H9 (cell line): ENCODE measurements around the gene GARNL3. TPM values are rescaled to one million over a fixed set of nuclear protein-coding genes. Genes with fewer than 3 reads are reported as not detected.

Source experiments
- DNase-seq: peaks from one replicate; pipeline ENCODE4 v3.0.0-alpha.2; 2017
- H2AFZ ChIP-seq: one replicate; pipeline ENCODE4 v1.6.1; 2013; ENCODE audit warnings: mild to moderate bottlenecking, low read length, control low read depth, moderate library complexity
- H2AK5ac ChIP-seq: 2 replicates; pipeline ENCODE4 v1.6.1; 2013; ENCODE audit warnings: low read length, control low read depth, mixed read lengths; ENCODE audit not compliant: insufficient read length
- H2BK120ac ChIP-seq: one replicate; pipeline ENCODE4 v1.6.1; 2013; ENCODE audit warnings: low read depth, mild to moderate bottlenecking, low read length, control low read depth, inconsistent platforms; ENCODE audit not compliant: poor library complexity, severe bottlenecking
- H2BK12ac ChIP-seq: 2 replicates; pipeline ENCODE4 v1.6.1; 2013; ENCODE audit warnings: low read length, control low read depth, mixed read lengths, low read depth; ENCODE audit not compliant: insufficient read length
- H2BK15ac ChIP-seq: 2 replicates; pipeline ENCODE4 v1.6.1; 2013; ENCODE audit warnings: low read depth, low read length, control low read depth
- H2BK20ac ChIP-seq: one replicate; pipeline ENCODE4 v1.6.1; 2013; ENCODE audit warnings: low read depth, mild to moderate bottlenecking, low read length, control low read depth, inconsistent platforms; ENCODE audit not compliant: poor library complexity, severe bottlenecking
- H2BK5ac ChIP-seq: 2 replicates; pipeline ENCODE4 v1.6.1; 2013; ENCODE audit warnings: low read length, control low read depth, mixed read lengths; ENCODE audit not compliant: insufficient read length
- H3K14ac ChIP-seq: 2 replicates; pipeline ENCODE4 v1.6.1; 2013; ENCODE audit warnings: low read length, control low read depth; ENCODE audit not compliant: insufficient read depth
- H3K18ac ChIP-seq: 2 replicates; pipeline ENCODE4 v1.6.1; 2013; ENCODE audit warnings: low read depth, mild to moderate bottlenecking, mixed read lengths, low read length, control low read depth; ENCODE audit not compliant: insufficient read length
- H3K23ac ChIP-seq: 2 replicates; pipeline ENCODE4 v1.6.1; 2013; ENCODE audit warnings: low read length, control low read depth, mixed read lengths, low read depth; ENCODE audit not compliant: insufficient read length
- H3K23me2 ChIP-seq: 2 replicates; pipeline ENCODE4 v1.6.1; 2013; ENCODE audit warnings: low read depth, mild to moderate bottlenecking, mixed read lengths, low read length, control low read depth; ENCODE audit not compliant: insufficient read length, poor library complexity, severe bottlenecking
- H3K27ac ChIP-seq: 2 replicates; pipeline ENCODE4 v1.5.1; 2013; ENCODE audit warnings: low read length, control low read depth, mixed read lengths, low read depth; ENCODE audit not compliant: insufficient read length
- H3K27me3 ChIP-seq: 2 replicates; pipeline ENCODE4 v1.6.1; 2013; ENCODE audit warnings: low read length, control low read depth, inconsistent platforms; ENCODE audit not compliant: insufficient read depth
- H3K4ac ChIP-seq: 2 replicates; pipeline ENCODE4 v1.6.1; 2013; ENCODE audit warnings: low read depth, mild to moderate bottlenecking, control low read depth, inconsistent platforms, low read length, moderate library complexity
- H3K4me1 ChIP-seq: 2 replicates; pipeline ENCODE4 v1.6.1; 2013; ENCODE audit warnings: low read length, control low read depth, inconsistent platforms; ENCODE audit not compliant: insufficient read depth
- H3K4me2 ChIP-seq: 2 replicates; pipeline ENCODE4 v1.6.1; 2013; ENCODE audit warnings: low read length, control low read depth, mixed read lengths; ENCODE audit not compliant: insufficient read length, insufficient read depth
- H3K56ac ChIP-seq: 2 replicates; pipeline ENCODE4 v1.6.1; 2013; ENCODE audit warnings: low read depth, mild to moderate bottlenecking, mixed read lengths, low read length, control low read depth; ENCODE audit not compliant: insufficient read length
- H3K79me1 ChIP-seq: 2 replicates; pipeline ENCODE4 v1.6.1; 2013; ENCODE audit warnings: low read depth, mild to moderate bottlenecking, moderate library complexity, low read length, control low read depth, inconsistent platforms; ENCODE audit not compliant: insufficient read depth, poor library complexity, severe bottlenecking
- H3K79me2 ChIP-seq: 2 replicates; pipeline ENCODE4 v1.6.1; 2013; ENCODE audit warnings: low read length, control low read depth, inconsistent platforms; ENCODE audit not compliant: insufficient read depth
- H3K9ac ChIP-seq: 2 replicates; pipeline ENCODE4 v1.6.1; 2013; ENCODE audit warnings: low read length, control low read depth, mixed read lengths; ENCODE audit not compliant: insufficient read length; ENCODE audit errors: extremely low read depth
- H3K9me3 ChIP-seq: one replicate; pipeline ENCODE4 v1.6.1; 2013; ENCODE audit warnings: low read depth, low read length, inconsistent platforms; ENCODE audit not compliant: control insufficient read depth
- H3T11ph ChIP-seq: one replicate; pipeline ENCODE4 v1.6.1; 2013; ENCODE audit warnings: mild to moderate bottlenecking, low read length, control low read depth, inconsistent platforms
- H4K20me1 ChIP-seq: one replicate; pipeline ENCODE4 v1.6.1; 2013; ENCODE audit not compliant: control insufficient read depth, insufficient read length, insufficient read depth
- H4K5ac ChIP-seq: 2 replicates; pipeline ENCODE4 v1.6.1; 2013; ENCODE audit warnings: low read depth, mild to moderate bottlenecking, mixed read lengths, low read length, control low read depth; ENCODE audit not compliant: insufficient read length
- H4K8ac ChIP-seq: replicated peaks from 2 replicates; pipeline ENCODE4 v1.6.1; 2013; ENCODE audit warnings: low read length, control low read depth, mixed read lengths, low read depth; ENCODE audit not compliant: insufficient read length
- H4K91ac ChIP-seq: 2 replicates; pipeline ENCODE4 v1.6.1; 2013; ENCODE audit warnings: low read depth, mild to moderate bottlenecking, moderate library complexity, mixed read lengths, low read length, control low read depth; ENCODE audit not compliant: insufficient read length
- H3K27ac Mint-ChIP-seq, 3 experiments: 2 replicates in 2 of 3; 3 replicates in 1 of 3; pipeline ENCODE4 v1.8.0; 2020 to 2021; ENCODE audit warnings: mixed read lengths in 3 of 3, mild to moderate bottlenecking in 1 of 3, moderate library complexity in 1 of 3
- H3K27me3 Mint-ChIP-seq: 2 replicates; pipeline ENCODE4 v1.8.0; 2021; ENCODE audit warnings: low read depth, mild to moderate bottlenecking, moderate library complexity, mixed read lengths
- H3K36me3 Mint-ChIP-seq, 3 experiments: 2 replicates in 2 of 3; 3 replicates in 1 of 3; pipeline ENCODE4 v1.8.0; 2020 to 2021; ENCODE audit warnings: low read depth in 3 of 3, mixed read lengths in 3 of 3; ENCODE audit not compliant: insufficient read depth in 1 of 3
- H3K4me1 Mint-ChIP-seq, 2 experiments: 2 replicates each; pipeline ENCODE4 v1.8.0; 2020; ENCODE audit warnings: mixed read lengths in 2 of 2
- H3K4me3 Mint-ChIP-seq, 2 experiments: 2 replicates in 1 of 2; 3 replicates in 1 of 2; pipeline ENCODE4 v1.8.0; 2020 to 2021; ENCODE audit warnings: mild to moderate bottlenecking in 2 of 2, mixed read lengths in 2 of 2, moderate library complexity in 1 of 2
- H3K9me3 Mint-ChIP-seq, 2 experiments: 2 replicates in 1 of 2; 3 replicates in 1 of 2; pipeline ENCODE4 v1.8.0; 2020; ENCODE audit warnings: mild to moderate bottlenecking in 2 of 2, mixed read lengths in 2 of 2, moderate library complexity in 1 of 2
- WGBS: extraction: QIAGEN DNeasy Blood & Tissue Kit; methylation state at CpG from one replicate; pipeline ENCODE4 v1.1.7; 2013; ENCODE audit warnings: missing lambda C conversion rate, low lambda C conversion rate, mixed read lengths; ENCODE audit not compliant: insufficient read length; ENCODE audit errors: extremely low coverage; 5-methylcytosine and 5-hydroxymethylcytosine counted together
- total RNA-seq: library from RNA; stranded (reverse); gene quantifications from 2 replicates; pipeline ENCODE4 v1.2.1, GENCODE V29; 2021
- TF ChIP-seq, protein P1 (sequence below): fragments of 200-600 bp; sonication (generic); conservative IDR thresholded peaks from 3 replicates; pipeline ENCODE4 v1.8.0; 2021; ENCODE audit warnings: antibody characterized with exemption, mild to moderate bottlenecking

Gene GARNL3
- total RNA-seq, 1 experiment from 2014 or later: 8.7 TPM

DNA sequence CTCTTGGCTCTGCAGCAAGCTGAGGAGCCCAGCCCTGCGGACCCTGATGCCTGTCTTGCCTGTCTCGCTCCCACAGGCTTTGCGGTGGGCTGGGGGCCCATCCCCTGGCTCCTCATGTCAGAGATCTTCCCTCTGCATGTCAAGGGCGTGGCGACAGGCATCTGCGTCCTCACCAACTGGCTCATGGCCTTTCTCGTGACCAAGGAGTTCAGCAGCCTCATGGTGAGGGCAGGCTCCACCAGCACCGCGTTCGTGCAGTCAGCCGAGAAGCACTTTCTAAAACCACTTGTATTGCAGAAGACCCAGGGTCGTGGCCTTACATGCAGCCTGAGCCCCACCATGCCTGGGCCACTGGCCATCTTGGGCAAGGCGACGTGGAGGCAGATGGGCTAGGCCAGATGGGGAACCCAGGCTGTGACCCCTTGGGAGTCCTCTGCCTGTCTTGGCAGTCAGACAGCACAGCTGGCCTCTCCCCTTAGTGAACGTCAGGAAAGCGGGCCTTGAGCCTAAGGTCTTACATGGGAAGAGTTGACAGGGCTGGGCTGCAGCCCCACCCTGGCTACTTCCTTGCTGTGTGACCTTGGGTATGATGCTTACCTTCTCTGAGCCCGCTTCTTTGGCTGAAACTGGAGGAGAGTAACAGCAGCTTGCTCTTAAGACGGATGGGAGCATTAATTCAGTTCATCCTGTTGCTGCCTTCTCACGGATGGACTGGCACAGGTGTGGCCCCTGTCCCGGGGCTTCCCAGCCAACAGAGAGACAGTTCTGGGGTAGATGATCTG lies 141.0 kb downstream of the GARNL3 start:
- Histone ChIP-seq H2AFZ (no peak overlapping the region), H3K9me3 (no peaks in the 10 kb centered on the region), H3K4me2 (no peak overlapping the region), H3K79me1 (no peaks in the 10 kb centered on the region), H3K23ac (no peak overlapping the region), H3K27me3 (no peaks in the 10 kb centered on the region), H4K5ac (no peak overlapping the region), H2AK5ac (no peak overlapping the region), H3K23me2 (no peaks in the 10 kb centered on the region), H3T11ph (no peak overlapping the region), H3K79me2 (no peaks in the 10 kb centered on the region), H2BK120ac (no peak overlapping the region), H3K9ac (no peak overlapping the region), H4K20me1 (no peaks in the 10 kb centered on the region), H2BK12ac (no peak overlapping the region), H3K18ac (no peak overlapping the region), H2BK5ac (no peak overlapping the region), H3K27ac (no peak overlapping the region), H3K56ac (no peak overlapping the region), H3K14ac (no peak overlapping the region), H4K91ac (no peak overlapping the region), H2BK15ac (no peak overlapping the region), H3K4me1 (no peaks in the 10 kb centered on the region), H4K8ac (no peak overlapping the region), H2BK20ac (no peak overlapping the region), H3K4ac (no peak overlapping the region)
- Mint-ChIP-seq H3K4me3 (no peak overlapping the region), H3K4me1 (0 out of 4 replicates have a peak, but pooled peaks cover 0 to 1% of the 10 kb centered on the region in 2 experiments), H3K27me3 (no peaks in the 10 kb centered on the region), H3K9me3 (no peaks in the 10 kb centered on the region), H3K27ac (peak overlapping the region in 1 of 3 experiments; percentile 49; a peak in 2 of 7 replicates), H3K36me3 (peaks cover 9 to 17% (median 11%) of the 10 kb centered on the region in 3 experiments; a peak in 5 of 7 replicates)
- TF ChIP-seq, protein P1, sequence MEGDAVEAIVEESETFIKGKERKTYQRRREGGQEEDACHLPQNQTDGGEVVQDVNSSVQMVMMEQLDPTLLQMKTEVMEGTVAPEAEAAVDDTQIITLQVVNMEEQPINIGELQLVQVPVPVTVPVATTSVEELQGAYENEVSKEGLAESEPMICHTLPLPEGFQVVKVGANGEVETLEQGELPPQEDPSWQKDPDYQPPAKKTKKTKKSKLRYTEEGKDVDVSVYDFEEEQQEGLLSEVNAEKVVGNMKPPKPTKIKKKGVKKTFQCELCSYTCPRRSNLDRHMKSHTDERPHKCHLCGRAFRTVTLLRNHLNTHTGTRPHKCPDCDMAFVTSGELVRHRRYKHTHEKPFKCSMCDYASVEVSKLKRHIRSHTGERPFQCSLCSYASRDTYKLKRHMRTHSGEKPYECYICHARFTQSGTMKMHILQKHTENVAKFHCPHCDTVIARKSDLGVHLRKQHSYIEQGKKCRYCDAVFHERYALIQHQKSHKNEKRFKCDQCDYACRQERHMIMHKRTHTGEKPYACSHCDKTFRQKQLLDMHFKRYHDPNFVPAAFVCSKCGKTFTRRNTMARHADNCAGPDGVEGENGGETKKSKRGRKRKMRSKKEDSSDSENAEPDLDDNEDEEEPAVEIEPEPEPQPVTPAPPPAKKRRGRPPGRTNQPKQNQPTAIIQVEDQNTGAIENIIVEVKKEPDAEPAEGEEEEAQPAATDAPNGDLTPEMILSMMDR: no peak
- DNase-seq: no peak
- WGBS: no CpG with 5 or more reads among the region's 20 CpGs
